CD14-positive monocyte (primary cell): ENCODE data around the gene ALKBH1. TPM values are rescaled to one million over a fixed set of nuclear protein-coding genes. Genes with fewer than 3 reads are reported as not detected.

Source experiments
- DNase-seq, 3 donors: peaks; one replicate each; pipeline ENCODE4 v3.0.0-alpha.2; 2011 to 2022
- H2AFZ ChIP-seq: 2 replicates; pipeline ENCODE4 v1.6.0; 2012; ENCODE audit warnings: mild to moderate bottlenecking, low read depth, low read length, inconsistent platforms; ENCODE audit not compliant: insufficient read depth, poor library complexity, severe bottlenecking
- H3K27ac ChIP-seq, 2 donors: 1 replicate in 1 of 2; 2 replicates in 1 of 2; pipeline ENCODE4 v1.5.1; 2012 to 2013; ENCODE audit warnings: low read length in 2 of 2, control low read depth in 1 of 2, inconsistent platforms in 1 of 2, low read depth in 1 of 2, mild to moderate bottlenecking in 1 of 2
- H3K27me3 ChIP-seq, 2 donors: one replicate each; pipeline versions ENCODE4 v1.6.0 to v1.6.1; 2011 to 2013; ENCODE audit warnings: low read length in 2 of 2; ENCODE audit not compliant: control insufficient read depth in 2 of 2, insufficient read depth in 2 of 2
- H3K36me3 ChIP-seq, 2 donors: replicated peaks in 1 of 2; 1 replicate in 1 of 2; 2 replicates in 1 of 2; pipeline versions ENCODE4 v1.5.1 to v1.6.1; 2012 to 2013; ENCODE audit warnings: low read length in 2 of 2, control low read depth in 1 of 2, inconsistent platforms in 1 of 2, mild to moderate bottlenecking in 1 of 2; ENCODE audit not compliant: insufficient read depth in 2 of 2, control insufficient read depth in 1 of 2
- H3K4me1 ChIP-seq, 2 donors: 1 replicate in 1 of 2; 2 replicates in 1 of 2; pipeline versions ENCODE4 v1.5.1 to v1.6.1; 2012 to 2013; ENCODE audit warnings: low read length in 2 of 2, control low read depth in 1 of 2, inconsistent platforms in 1 of 2, mild to moderate bottlenecking in 1 of 2, moderate library complexity in 1 of 2; ENCODE audit not compliant: insufficient read depth in 2 of 2, control insufficient read depth in 1 of 2
- H3K4me2 ChIP-seq: replicated peaks from 2 replicates; pipeline ENCODE3; 2012; ENCODE audit warnings: low read length, moderate library complexity, mild to moderate bottlenecking; ENCODE audit not compliant: poor library complexity, severe bottlenecking; ENCODE audit errors: extremely low read depth
- H3K4me3 ChIP-seq, 3 experiments: fragments of 200-600 bp in 1 of 3; sonication (generic) in 1 of 3; replicated peaks in 1 of 3; 1 replicate in 2 of 3; 2 replicates in 1 of 3; pipeline ENCODE4 v1.5.1; 2011 to 2013; ENCODE audit warnings: low read length in 3 of 3, mild to moderate bottlenecking in 3 of 3, control low read depth in 2 of 3, low read depth in 2 of 3, inconsistent platforms in 1 of 3, moderate library complexity in 1 of 3
- H3K79me2 ChIP-seq: 2 replicates; pipeline ENCODE4 v1.6.0; 2012; ENCODE audit warnings: mild to moderate bottlenecking, control low read depth, inconsistent platforms, low read length, moderate library complexity; ENCODE audit not compliant: insufficient read depth
- H3K9ac ChIP-seq: 2 replicates; pipeline ENCODE4 v1.6.0; 2017; ENCODE audit warnings: low read length, mild to moderate bottlenecking; ENCODE audit not compliant: insufficient read depth, poor library complexity, severe bottlenecking
- H3K9me3 ChIP-seq, 2 donors: replicated peaks in 1 of 2; 1 replicate in 1 of 2; 2 replicates in 1 of 2; pipeline versions ENCODE4 v1.5.1 to v1.6.1; 2012 to 2013; ENCODE audit warnings: low read length in 2 of 2, control low read depth in 1 of 2; ENCODE audit not compliant: control insufficient read depth in 1 of 2, insufficient read depth in 1 of 2
- H4K20me1 ChIP-seq: 2 replicates; pipeline ENCODE4 v1.6.0; 2012; ENCODE audit warnings: mild to moderate bottlenecking, low read length, control low read depth, moderate library complexity; ENCODE audit not compliant: insufficient read depth
- H3K27ac Mint-ChIP-seq, 7 donors: one replicate each; pipeline ENCODE4 v1.8.0; 2020; ENCODE audit warnings: mild to moderate bottlenecking in 7 of 7, mixed read lengths in 7 of 7, moderate library complexity in 6 of 7, inconsistent platforms in 2 of 7
- H3K27me3 Mint-ChIP-seq, 3 donors: one replicate each; pipeline ENCODE4 v1.8.0; 2021 to 2022; ENCODE audit warnings: low read depth in 3 of 3, mild to moderate bottlenecking in 3 of 3, mixed read lengths in 3 of 3, moderate library complexity in 3 of 3, inconsistent platforms in 1 of 3
- H3K36me3 Mint-ChIP-seq, 2 donors: one replicate each; pipeline ENCODE4 v1.8.0; 2020; ENCODE audit warnings: mixed read lengths in 2 of 2, inconsistent platforms in 1 of 2, mild to moderate bottlenecking in 1 of 2
- H3K4me1 Mint-ChIP-seq: one replicate; pipeline ENCODE4 v1.8.0; 2020; ENCODE audit warnings: mild to moderate bottlenecking, mixed read lengths
- H3K4me3 Mint-ChIP-seq, 2 donors: one replicate each; pipeline ENCODE4 v1.8.0; 2020; ENCODE audit warnings: mild to moderate bottlenecking in 2 of 2, mixed read lengths in 2 of 2, moderate library complexity in 1 of 2
- H3K9me3 Mint-ChIP-seq, 7 donors: one replicate each; pipeline ENCODE4 v1.8.0; 2020 to 2022; ENCODE audit warnings: mixed read lengths in 7 of 7, mild to moderate bottlenecking in 6 of 7, moderate library complexity in 6 of 7, inconsistent platforms in 2 of 7
- intact Hi-C, 2 donors: fragments of 100-400 bp; cut with micrococcal nuclease; formaldehyde crosslinking; loops; one replicate each; pipeline versions ENCODE4 v1.15.0 to v1.15.1; 2023
- polyA plus RNA-seq, 3 donors: library from polyadenylated mRNA; depleted of rRNA in 1 of 3; unstranded in 2 of 3; stranded (reverse) in 1 of 3; fragments of 300-500 nt in 2 of 3; fragments of >200 nt in 1 of 3; fragmentation: Illumina TruSeq in 2 of 3; gene quantifications; 1 replicate in 2 of 3; 2 replicates in 1 of 3; pipeline ENCODE4 v1.2.3, GENCODE V29; 2012 to 2021
- TF ChIP-seq, protein P1 (sequence below): fragments of 200-600 bp; IDR thresholded peaks from one replicate; pipeline ENCODE4 v1.8.0; 2022; ENCODE audit warnings: antibody characterized with exemption, mild to moderate bottlenecking

The ALKBH1 gene
- polyA plus RNA-seq, 3 donors, result 3.4 to 4.5 (median 4.2) TPM

DNA sequence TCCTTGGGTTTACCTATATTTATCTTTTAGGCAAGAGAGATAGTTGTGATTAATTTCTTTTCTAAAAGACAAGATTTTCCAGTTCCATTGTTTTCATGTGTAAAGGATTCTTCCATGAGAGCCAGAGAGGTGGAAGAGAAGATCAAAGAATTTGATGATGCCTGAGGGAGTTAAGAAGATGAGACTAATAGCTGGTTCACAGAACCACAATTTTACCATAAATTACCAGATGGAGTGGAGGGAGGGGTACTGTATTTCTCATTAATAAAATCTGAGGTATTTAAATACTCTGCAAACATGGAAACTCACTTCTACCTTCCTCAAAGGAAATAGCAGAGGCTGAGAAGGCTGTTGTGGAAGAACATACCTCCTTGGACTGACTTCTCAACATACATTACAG is 34.6 kb downstream of the ALKBH1 start:
- peaks cover 52 to 62% of the 10 kb centered on the region in 2 donors for H3K36me3 Mint-ChIP-seq

DNA sequence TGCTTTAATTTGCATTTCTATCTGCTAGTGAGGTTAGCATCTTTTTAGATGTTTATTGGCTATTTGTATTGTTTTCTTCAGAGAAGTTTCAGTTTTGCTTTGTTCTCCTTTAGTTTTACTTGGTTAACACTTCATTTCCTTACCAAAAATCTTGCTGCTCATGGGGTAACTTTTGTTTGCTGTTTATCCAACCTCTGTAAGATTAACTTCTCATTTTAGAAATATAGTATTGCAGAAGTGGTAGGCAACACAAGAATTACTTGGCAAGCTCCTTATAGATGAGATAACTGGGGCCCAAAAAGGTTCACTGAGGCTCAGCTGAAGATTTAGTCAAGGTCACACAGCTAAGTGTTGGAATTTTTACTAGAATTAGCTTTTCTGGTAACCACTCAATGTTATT is 40.5 kb downstream of the ALKBH1 start:
- TF ChIP-seq, protein P1, sequence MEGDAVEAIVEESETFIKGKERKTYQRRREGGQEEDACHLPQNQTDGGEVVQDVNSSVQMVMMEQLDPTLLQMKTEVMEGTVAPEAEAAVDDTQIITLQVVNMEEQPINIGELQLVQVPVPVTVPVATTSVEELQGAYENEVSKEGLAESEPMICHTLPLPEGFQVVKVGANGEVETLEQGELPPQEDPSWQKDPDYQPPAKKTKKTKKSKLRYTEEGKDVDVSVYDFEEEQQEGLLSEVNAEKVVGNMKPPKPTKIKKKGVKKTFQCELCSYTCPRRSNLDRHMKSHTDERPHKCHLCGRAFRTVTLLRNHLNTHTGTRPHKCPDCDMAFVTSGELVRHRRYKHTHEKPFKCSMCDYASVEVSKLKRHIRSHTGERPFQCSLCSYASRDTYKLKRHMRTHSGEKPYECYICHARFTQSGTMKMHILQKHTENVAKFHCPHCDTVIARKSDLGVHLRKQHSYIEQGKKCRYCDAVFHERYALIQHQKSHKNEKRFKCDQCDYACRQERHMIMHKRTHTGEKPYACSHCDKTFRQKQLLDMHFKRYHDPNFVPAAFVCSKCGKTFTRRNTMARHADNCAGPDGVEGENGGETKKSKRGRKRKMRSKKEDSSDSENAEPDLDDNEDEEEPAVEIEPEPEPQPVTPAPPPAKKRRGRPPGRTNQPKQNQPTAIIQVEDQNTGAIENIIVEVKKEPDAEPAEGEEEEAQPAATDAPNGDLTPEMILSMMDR, result no peak
- Histone ChIP-seq H3K27me3 (no peaks in the 10 kb centered on the region), H3K4me3 (peak overlapping the region in 1 of 3 experiments; percentile 36), H2AFZ (peak overlapping the region; percentile 2), H3K27ac (peak overlapping the region; percentile 68 to 70), H3K79me2 (no peaks in the 10 kb centered on the region), H3K9me3 (no peaks in the 10 kb centered on the region), H3K4me1 (peaks cover 28 to 34% of the 10 kb centered on the region in 2 donors), H3K9ac (no peak overlapping the region), H3K36me3 (peaks cover 4 to 9% of the 10 kb centered on the region in 2 donors), H4K20me1 (no peaks in the 10 kb centered on the region), H3K4me2 (peak overlapping the region; percentile 44)
- Mint-ChIP-seq H3K4me1 (peaks cover 36% of the 10 kb centered on the region), H3K27me3 (no peaks in the 10 kb centered on the region), H3K36me3 (peaks cover 5 to 9% of the 10 kb centered on the region in 2 donors), H3K9me3 (no peaks in the 10 kb centered on the region), H3K27ac (peak overlapping the region; percentile 54 to 95 (median 90)), H3K4me3 (peak overlapping the region; percentile 35 to 37)
- peak; percentile 22 to 45 (median 29) for DNase-seq
- intact Hi-C loops, result no loop called here

More for the DNA sequence above, 34.6 kb downstream of the ALKBH1 start:
- no peak overlapping the region for H3K4me3 Mint-ChIP-seq
- no peaks in the 10 kb centered on the region for H3K79me2 ChIP-seq
- peaks cover 49 to 67% of the 10 kb centered on the region in 2 donors for H3K36me3 ChIP-seq
- H3K27me3 ChIP-seq, result no peaks in the 10 kb centered on the region
- H3K9me3 Mint-ChIP-seq, result no peaks in the 10 kb centered on the region
- H3K4me3 ChIP-seq, result no peak overlapping the region
- H3K4me1 ChIP-seq, result peaks cover 9 to 11% of the 10 kb centered on the region in 2 donors
- TF ChIP-seq, protein P1, result no peak
- no peaks in the 10 kb centered on the region for H4K20me1 ChIP-seq
- peak overlapping the region in 3 of 7 donors; percentile 19 to 33 (median 21) for H3K27ac Mint-ChIP-seq
- H3K9me3 ChIP-seq, result no peaks in the 10 kb centered on the region
- no peak overlapping the region for H2AFZ ChIP-seq
- H3K9ac ChIP-seq, result no peak overlapping the region
- no peak overlapping the region for H3K27ac ChIP-seq
- DNase-seq, result no peak
- H3K27me3 Mint-ChIP-seq, result no peaks in the 10 kb centered on the region
- intact Hi-C loops, result no loop called here
- H3K4me2 ChIP-seq, result no peak overlapping the region
- peaks cover 6% of the 10 kb centered on the region for H3K4me1 Mint-ChIP-seq
